Activated T-cell treated with anti-CD3 and anti-CD28 coated beads, Interleukin-2, amount 50 U/mL, for 72 hours (primary cell): ENCODE measurements around the gene LAPTM5. TPM values are rescaled to one million over a fixed set of nuclear protein-coding genes. Genes with fewer than 3 reads are reported as not detected.

Experiments
- ATAC-seq, 2 donors: fragments of 150-1000 bp; cut with Tn5 transposase; replicated peaks in 1 of 2; 2 replicates each; pipeline ENCODE4 v1.10.0; 2021; ENCODE audit warnings: moderate library complexity in 2 of 2, mild to moderate bottlenecking in 1 of 2
- DNase-seq, 2 donors: peaks; one replicate each; pipeline ENCODE4 v3.0.0; 2021 to 2022; ENCODE audit warnings: mixed read lengths in 1 of 2
- H3K27ac Mint-ChIP-seq: one replicate; pipeline ENCODE4 v1.8.0; 2022; ENCODE audit warnings: mild to moderate bottlenecking, moderate library complexity, mixed read lengths
- H3K27me3 Mint-ChIP-seq: one replicate; pipeline ENCODE4 v1.8.0; 2022; ENCODE audit warnings: low read depth, mixed read lengths
- H3K36me3 Mint-ChIP-seq, 2 donors: one replicate each; pipeline ENCODE4 v1.8.0; 2022; ENCODE audit warnings: mixed read lengths in 2 of 2, mild to moderate bottlenecking in 1 of 2; ENCODE audit not compliant: insufficient read depth in 2 of 2
- H3K4me1 Mint-ChIP-seq: one replicate; pipeline ENCODE4 v1.8.0; 2022; ENCODE audit warnings: low read depth, mixed read lengths
- H3K4me3 Mint-ChIP-seq, 2 donors: one replicate each; pipeline ENCODE4 v1.8.0; 2022; ENCODE audit warnings: mild to moderate bottlenecking in 2 of 2, mixed read lengths in 2 of 2, moderate library complexity in 2 of 2
- H3K9me3 Mint-ChIP-seq, 2 donors: one replicate each; pipeline ENCODE4 v1.8.0; 2022; ENCODE audit warnings: mixed read lengths in 2 of 2
- total RNA-seq, 2 donors: library from RNA; stranded (reverse); gene quantifications; one replicate each; pipeline ENCODE4 v1.2.3, GENCODE V29; 2022

The LAPTM5 gene
- total RNA-seq, 2 donors from 2014 or later = 220 to 281 TPM

DNA sequence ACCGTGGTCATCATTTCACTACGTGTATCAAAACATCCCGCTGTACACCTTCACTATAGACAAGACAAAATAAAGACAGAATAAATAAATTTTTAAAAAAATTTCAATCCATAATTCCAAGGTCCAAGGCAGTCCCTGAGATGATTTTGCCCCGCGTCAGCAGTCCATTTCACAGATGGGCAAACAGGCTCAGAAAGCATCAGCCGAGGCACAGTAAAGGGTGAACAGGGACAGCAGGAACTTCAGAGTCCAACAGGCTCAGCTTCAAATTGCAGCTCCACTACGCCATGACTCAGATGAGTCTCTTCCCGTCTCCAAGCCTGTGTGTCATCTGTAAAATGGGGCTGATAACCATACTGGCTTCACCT, 49.2 kb downstream of the LAPTM5 start:
- no peak overlapping the region for H3K27ac Mint-ChIP-seq
- DNase-seq = no peak
- no peaks in the 10 kb centered on the region for H3K27me3 Mint-ChIP-seq
- no peaks in the 10 kb centered on the region for H3K4me1 Mint-ChIP-seq
- H3K9me3 Mint-ChIP-seq = no peaks in the 10 kb centered on the region
- no peaks in the 10 kb centered on the region for H3K36me3 Mint-ChIP-seq
- ATAC-seq = peak in 1 of 2 donors; percentile 10
- H3K4me3 Mint-ChIP-seq = no peak overlapping the region

DNA sequence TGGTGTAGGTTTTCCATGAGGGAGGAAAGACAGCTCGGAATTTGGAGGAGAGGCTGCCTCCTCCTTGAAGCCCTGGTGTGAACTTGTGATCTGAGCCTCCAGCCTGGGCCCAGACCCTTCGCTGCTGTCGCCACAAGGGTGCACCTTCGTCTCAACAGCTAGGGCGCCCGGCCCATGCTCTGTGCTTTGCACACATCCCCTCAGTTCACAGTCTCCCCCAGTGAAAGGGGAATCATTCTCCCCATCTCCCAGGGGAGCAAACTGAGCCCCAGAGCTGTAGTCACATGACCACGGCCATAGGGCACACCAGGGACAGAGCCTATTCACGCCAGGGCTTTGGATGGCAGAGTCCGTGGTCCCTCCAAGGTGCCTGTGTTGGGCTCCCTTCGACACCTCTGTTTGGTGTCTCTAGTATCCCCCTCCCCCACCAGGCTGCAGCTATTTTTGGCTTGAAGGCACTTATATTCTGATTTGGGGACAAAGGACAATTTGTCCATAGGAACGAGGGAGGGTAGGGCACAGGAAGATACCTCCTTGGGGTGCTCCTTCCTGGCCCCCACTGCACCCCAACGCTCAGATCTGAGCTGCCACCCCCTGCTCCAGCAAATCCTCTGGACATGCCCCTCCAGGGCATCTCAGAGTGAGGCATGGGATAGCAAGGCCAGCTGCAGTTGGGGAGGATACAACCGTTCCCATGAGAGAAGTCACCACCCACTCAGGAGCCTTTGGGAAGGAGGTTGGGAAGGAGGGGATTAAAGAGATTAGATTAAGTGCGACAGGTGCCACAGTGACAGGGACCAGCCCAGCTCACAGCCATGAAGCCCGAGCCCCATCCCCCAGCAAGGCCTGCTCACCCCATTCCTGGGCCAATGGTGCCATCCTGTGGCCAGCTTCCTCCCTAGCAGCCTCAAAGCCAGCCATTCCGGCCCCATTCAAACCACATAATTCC, 49.9 kb downstream of the LAPTM5 start:
- Mint-ChIP-seq H3K36me3 (no peaks in the 10 kb centered on the region), H3K4me1 (no peaks in the 10 kb centered on the region), H3K9me3 (no peaks in the 10 kb centered on the region), H3K27ac (no peak overlapping the region), H3K27me3 (no peaks in the 10 kb centered on the region), H3K4me3 (no peak overlapping the region)
- DNase-seq = peak; percentile 68 to 74
- peak; percentile 85 for ATAC-seq

DNA sequence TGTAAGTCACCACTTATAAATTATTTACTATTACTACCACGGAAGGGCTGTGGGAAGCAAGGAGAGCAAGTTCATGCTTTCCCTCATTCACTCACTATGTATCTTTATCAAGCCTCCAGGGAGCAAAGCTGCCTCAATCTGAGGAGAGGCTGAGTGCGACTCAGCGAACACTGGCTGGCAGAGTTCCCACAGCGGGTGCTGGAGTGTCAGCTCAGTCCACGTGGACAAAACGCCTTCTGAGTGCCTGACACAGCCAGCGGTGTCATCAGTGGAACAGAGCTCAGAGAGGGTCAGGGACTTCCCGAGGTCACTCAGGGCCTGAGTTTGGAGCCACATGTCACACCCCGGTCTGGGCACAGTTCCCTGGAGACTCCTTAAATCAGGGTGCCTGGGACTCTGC, 51.0 kb downstream of the LAPTM5 start:
- no peak overlapping the region for H3K4me3 Mint-ChIP-seq
- H3K9me3 Mint-ChIP-seq = no peaks in the 10 kb centered on the region
- no peaks in the 10 kb centered on the region for H3K27me3 Mint-ChIP-seq
- ATAC-seq (no peak), DNase-seq (no peak)
- no peak overlapping the region for H3K27ac Mint-ChIP-seq
- no peaks in the 10 kb centered on the region for H3K36me3 Mint-ChIP-seq
- no peaks in the 10 kb centered on the region for H3K4me1 Mint-ChIP-seq

GRCh38 chr1:30705698-30706097, 51.9 kb downstream of the LAPTM5 start:
- H3K9me3 Mint-ChIP-seq = no peaks in the 10 kb centered on the region
- H3K4me1 Mint-ChIP-seq = no peaks in the 10 kb centered on the region
- H3K36me3 Mint-ChIP-seq = no peaks in the 10 kb centered on the region
- no peak for DNase-seq
- H3K27ac Mint-ChIP-seq = no peak overlapping the region
- no peak overlapping the region for H3K4me3 Mint-ChIP-seq
- ATAC-seq = no peak
- no peaks in the 10 kb centered on the region for H3K27me3 Mint-ChIP-seq

DNA sequence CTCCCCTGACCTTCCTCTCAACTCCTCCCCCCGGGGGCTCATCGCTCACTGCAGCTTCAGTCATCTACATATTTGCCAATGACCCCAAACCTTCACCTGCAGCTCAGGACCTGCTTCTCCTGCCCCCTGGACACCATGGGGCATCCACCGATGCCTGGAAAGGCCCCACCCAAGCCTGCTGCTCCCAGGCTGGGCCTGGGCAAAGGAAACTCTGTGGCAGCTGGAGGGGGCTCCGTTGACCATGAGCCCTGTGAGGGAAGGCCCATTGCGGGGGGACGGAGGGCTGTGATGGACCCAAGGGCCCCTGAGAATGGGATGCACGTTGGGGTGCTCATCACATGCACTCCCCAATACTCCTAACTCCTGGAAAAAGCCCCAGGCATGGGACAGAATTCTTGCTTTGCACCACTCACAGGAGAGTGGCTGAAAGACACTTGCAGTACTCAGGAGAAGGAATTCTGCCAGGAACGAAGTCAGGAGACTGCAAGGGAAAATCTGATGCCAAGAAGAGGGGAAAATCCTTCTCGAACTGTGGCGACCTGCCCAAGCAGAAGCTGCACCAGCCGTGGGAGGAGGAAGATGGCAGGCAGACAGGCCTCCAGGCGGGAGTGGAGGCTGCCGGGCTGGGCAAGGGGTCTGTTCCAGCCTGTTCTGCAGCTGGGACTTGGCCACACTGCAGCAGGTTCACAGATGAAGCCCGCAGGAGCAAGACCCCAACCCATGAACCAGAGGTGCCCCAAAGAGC, 52.6 kb downstream of the LAPTM5 start:
- H3K27ac Mint-ChIP-seq = no peak overlapping the region
- no peak for DNase-seq
- H3K27me3 Mint-ChIP-seq = no peaks in the 10 kb centered on the region
- H3K4me1 Mint-ChIP-seq = no peaks in the 10 kb centered on the region
- H3K4me3 Mint-ChIP-seq = no peak overlapping the region
- no peaks in the 10 kb centered on the region for H3K9me3 Mint-ChIP-seq
- no peaks in the 10 kb centered on the region for H3K36me3 Mint-ChIP-seq
- no peak for ATAC-seq

DNA sequence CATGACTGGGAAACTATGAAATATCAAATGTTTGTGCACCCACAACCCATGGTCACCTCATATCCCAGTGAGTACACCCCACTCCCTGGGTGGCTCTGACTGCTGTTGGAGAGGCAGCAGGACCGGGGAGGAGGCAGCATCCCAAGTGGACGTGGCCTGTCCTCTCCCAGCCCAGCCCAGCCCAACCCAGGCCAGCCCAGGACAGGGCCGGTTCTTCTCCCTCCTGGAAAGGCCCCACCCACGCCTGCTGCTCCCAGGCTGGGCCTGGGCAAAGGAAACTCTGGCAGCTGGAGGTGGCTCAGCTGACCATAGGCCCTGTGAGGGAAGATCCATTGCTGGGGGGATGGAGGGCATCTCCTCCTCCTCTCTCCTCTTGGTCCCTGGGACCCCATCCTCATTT, 53.3 kb downstream of the LAPTM5 start:
- H3K9me3 Mint-ChIP-seq = no peaks in the 10 kb centered on the region
- H3K4me3 Mint-ChIP-seq = no peak overlapping the region
- ATAC-seq (no peak), DNase-seq (no peak)
- H3K4me1 Mint-ChIP-seq = no peaks in the 10 kb centered on the region
- H3K27me3 Mint-ChIP-seq = no peaks in the 10 kb centered on the region
- no peak overlapping the region for H3K27ac Mint-ChIP-seq
- H3K36me3 Mint-ChIP-seq = no peaks in the 10 kb centered on the region

DNA sequence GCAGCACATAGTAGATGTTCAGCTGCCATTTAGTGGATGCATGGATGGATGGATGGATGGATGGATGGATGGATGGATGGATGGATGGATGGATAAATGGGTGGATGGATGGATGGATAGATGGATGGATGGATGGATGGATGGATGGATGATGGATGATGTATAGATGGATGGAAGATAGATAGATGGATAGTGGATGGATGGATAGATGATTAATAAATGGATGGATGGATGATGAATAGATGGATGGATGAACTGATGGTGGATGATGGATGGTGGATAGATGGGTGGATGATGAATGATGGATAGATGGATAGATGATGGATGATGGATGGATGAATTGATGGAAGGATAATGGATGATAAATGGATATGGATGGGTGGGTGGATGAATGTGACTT, 54.8 kb downstream of the LAPTM5 start:
- no peaks in the 10 kb centered on the region for H3K9me3 Mint-ChIP-seq
- DNase-seq (no peak), ATAC-seq (no peak)
- H3K36me3 Mint-ChIP-seq = no peaks in the 10 kb centered on the region
- no peak overlapping the region for H3K27ac Mint-ChIP-seq
- H3K4me1 Mint-ChIP-seq = no peaks in the 10 kb centered on the region
- H3K4me3 Mint-ChIP-seq = no peak overlapping the region
- no peaks in the 10 kb centered on the region for H3K27me3 Mint-ChIP-seq

DNA sequence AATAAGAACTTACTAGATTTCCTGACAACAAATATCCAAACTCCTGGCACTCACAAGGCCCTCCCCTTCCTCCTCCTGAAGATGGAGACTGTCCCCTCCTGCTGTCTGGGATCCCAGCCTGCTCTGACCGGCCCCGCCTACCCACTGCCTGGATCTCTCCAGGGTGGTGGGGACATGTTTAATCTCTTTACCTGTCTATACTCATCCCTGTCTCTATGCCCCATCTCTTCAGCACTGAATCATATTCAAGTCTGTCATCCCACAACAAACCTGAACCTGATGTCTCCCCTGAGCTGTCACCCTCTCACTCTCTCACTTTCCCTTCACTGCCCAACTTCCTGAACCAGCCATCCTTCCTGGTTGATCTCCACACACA, 56.3 kb downstream of the LAPTM5 start:
- Mint-ChIP-seq H3K4me1 (no peaks in the 10 kb centered on the region), H3K4me3 (no peak overlapping the region), H3K27me3 (no peaks in the 10 kb centered on the region), H3K9me3 (no peaks in the 10 kb centered on the region), H3K27ac (no peak overlapping the region), H3K36me3 (no peaks in the 10 kb centered on the region)
- ATAC-seq (peak in 1 of 2 donors; percentile 30), DNase-seq (no peak)

DNA sequence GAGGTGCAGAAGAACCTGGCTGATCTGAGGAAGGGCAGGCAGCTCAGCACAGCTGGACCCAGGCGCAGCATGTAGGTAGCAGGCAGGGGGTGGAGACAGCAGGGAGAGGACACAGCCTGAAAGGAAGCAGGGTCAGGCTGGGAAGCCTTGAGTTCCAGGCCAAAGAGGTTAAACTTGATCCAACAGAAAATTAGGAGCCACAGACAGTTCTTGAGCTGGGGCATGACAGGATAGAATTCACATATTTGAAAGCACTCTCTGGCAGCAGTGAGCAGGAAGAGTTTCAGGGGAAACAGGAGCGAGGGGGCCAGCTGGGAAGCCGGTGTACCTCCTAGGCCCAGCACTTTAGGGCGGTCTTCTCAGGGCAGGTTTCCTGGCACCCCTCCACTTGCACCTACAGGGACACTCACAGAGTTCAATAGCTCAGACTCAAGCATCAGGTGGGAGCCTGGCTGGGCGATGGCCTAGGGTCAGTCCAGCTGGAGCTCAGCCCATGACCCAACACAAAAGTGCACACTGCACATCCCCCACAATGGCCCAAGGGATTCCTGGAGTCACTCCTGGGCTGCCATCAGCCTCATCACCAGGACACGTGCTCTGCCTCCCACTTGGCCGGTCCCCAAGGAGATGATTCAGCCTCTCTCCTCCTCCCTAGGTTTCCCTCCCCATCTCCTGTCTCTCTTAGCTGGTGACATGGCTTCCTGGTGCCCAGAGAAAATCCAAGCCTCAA, 56.9 kb downstream of the LAPTM5 start:
- Mint-ChIP-seq H3K27me3 (no peaks in the 10 kb centered on the region), H3K27ac (no peak overlapping the region), H3K4me3 (no peak overlapping the region), H3K9me3 (no peaks in the 10 kb centered on the region), H3K36me3 (no peaks in the 10 kb centered on the region), H3K4me1 (no peaks in the 10 kb centered on the region)
- ATAC-seq (no peak), DNase-seq (no peak)

DNA sequence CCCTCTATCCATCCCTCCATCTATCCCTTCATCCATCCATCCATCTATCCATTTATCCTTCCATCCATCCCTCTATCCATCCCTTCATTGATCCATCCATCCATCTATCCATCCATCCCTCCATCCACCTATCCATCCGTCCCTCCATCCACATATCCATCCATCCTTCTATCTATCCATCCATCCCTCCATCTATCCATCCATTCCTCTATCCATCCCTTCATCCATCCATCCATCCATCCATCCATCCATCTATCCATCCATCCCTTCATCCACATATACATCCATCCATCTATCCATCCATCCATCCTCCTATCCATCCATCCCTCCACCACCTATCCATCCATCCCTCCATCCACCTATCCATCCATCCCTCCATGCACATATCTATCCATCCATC, 57.8 kb downstream of the LAPTM5 start:
- no peak for ATAC-seq
- Mint-ChIP-seq H3K27me3 (peaks cover 6% of the 10 kb centered on the region), H3K9me3 (no peaks in the 10 kb centered on the region), H3K36me3 (no peaks in the 10 kb centered on the region), H3K4me1 (no peaks in the 10 kb centered on the region), H3K4me3 (no peak overlapping the region), H3K27ac (no peak overlapping the region)
- DNase-seq = no peak

- Mint-ChIP-seq H3K27me3 (peaks cover 6% of the 10 kb centered on the region), H3K36me3 (no peaks in the 10 kb centered on the region), H3K4me3 (no peak overlapping the region), H3K9me3 (no peaks in the 10 kb centered on the region), H3K4me1 (no peaks in the 10 kb centered on the region), H3K27ac (no peak overlapping the region)
- ATAC-seq (no peak), DNase-seq (no peak)
These were observed 59.1 kb downstream of the LAPTM5 start for GRCh38 chr1:30698401-30698981.

GRCh38 chr1:30697571-30698376, 59.8 kb downstream of the LAPTM5 start:
- H3K4me1 Mint-ChIP-seq = no peaks in the 10 kb centered on the region
- peaks cover 6% of the 10 kb centered on the region for H3K27me3 Mint-ChIP-seq
- H3K36me3 Mint-ChIP-seq = no peaks in the 10 kb centered on the region
- DNase-seq (no peak), ATAC-seq (no peak)
- no peak overlapping the region for H3K27ac Mint-ChIP-seq
- no peak overlapping the region for H3K4me3 Mint-ChIP-seq
- H3K9me3 Mint-ChIP-seq = no peaks in the 10 kb centered on the region
